Pancreas (tissue), 10 donors: ENCODE results near the gene GDPD5. TPM values are rescaled to one million over a fixed set of nuclear protein-coding genes. Genes with fewer than 3 reads are reported as not detected.

Experiments
- ATAC-seq, 4 donors: fragments of 200-7000 bp; cut with Tn5 transposase; one replicate each; pipeline versions ENCODE4 v1.8.0 to v1.9.1; 2020; ENCODE audit warnings: mild to moderate bottlenecking in 4 of 4, moderate library complexity in 4 of 4
- DNase-seq, 6 donors: peaks; one replicate each; pipeline ENCODE4 v3.0.0-alpha.2; 2020
- FAIRE-seq: peaks from 2 replicates; lab custom pipeline; 2012; peaks lifted over from hg19 to GRCh38; lab: Jason Lieb, UNC
- H3K27ac ChIP-seq, 4 donors: fragments of 200-600 bp; sonication (generic); 1 replicate in 3 of 4; 2 replicates in 1 of 4; pipeline versions ENCODE4 v1.5.0 to v1.8.0; 2020
- H3K27me3 ChIP-seq, 4 donors: fragments of 200-600 bp; one replicate each; pipeline ENCODE4 v1.8.0; 2021
- H3K36me3 ChIP-seq, 3 donors: fragments of 200-600 bp; sonication (generic) in 1 of 3; one replicate each; pipeline versions ENCODE4 v1.5.0 to v1.8.0; 2020 to 2021
- H3K4me1 ChIP-seq, 3 donors: fragments of 200-600 bp; one replicate each; pipeline ENCODE4 v1.8.0; 2021
- H3K4me3 ChIP-seq, 4 donors: fragments of 200-600 bp; sonication (generic) in 2 of 4; one replicate each; pipeline versions ENCODE4 v1.5.0 to v1.8.0; 2020 to 2021
- H3K9me3 ChIP-seq, 4 donors: fragments of 200-600 bp; one replicate each; pipeline ENCODE4 v1.8.0; 2021
- CTCF ChIP-seq, 4 donors: fragments of 200-600 bp; sonication (generic) in 3 of 4; IDR thresholded peaks; one replicate each; pipeline versions ENCODE4 v1.5.0 to v1.8.0; 2021; ENCODE audit warnings: antibody characterized with exemption in 4 of 4
- WGBS, 2 donors: extraction: QIAGEN DNeasy Blood & Tissue Kit; methylation state at CpG; one replicate each; pipeline ENCODE4 v1.1.7; 2013; 5-methylcytosine and 5-hydroxymethylcytosine counted together
- intact Hi-C, 3 donors: fragments of 100-400 bp; cut with DNase I; formaldehyde crosslinking; loops; one replicate each; pipeline versions ENCODE4 v1.11.1 to v1.14.2; 2022
- polyA plus RNA-seq, 2 donors: library from polyadenylated mRNA; stranded (reverse); fragments of 200-250 nt; gene quantifications; one replicate each; pipeline ENCODE4 v1.2.3, GENCODE V29; 2013
- total RNA-seq, 6 donors: library from RNA; stranded (reverse); fragmentation: NEBNext Ultra II Directional in 4 of 6; extraction: Animal tissue kit (Norgen Biotek cat#: 25700) in 4 of 6; gene quantifications; one replicate each; pipeline versions ENCODE4 v1.2.1 to v1.2.4, GENCODE V29; 2021 to 2023
- donor health status: healthy with polysubstance abuse.
- donor health status: DM: no; HTN: no; CAD: no; lungs with moderate emphysema.
- donor health status: DM: no; HTN: no; CAD: no.
- donor health status: control.
- donor health status: control.
- donor health status: Bipolar disorder and iron deficiency.
- donor health status: DM: yes; HTN: yes; CAD: no.
- donor health status: DM: no; HTN: no; CAD: no.
- donor health status: DM: no; HTN: no; CAD: no.
- donor health status: DM: yes; HTN: yes; CAD: no.

The GDPD5 gene
- total and polyA plus RNA-seq, 8 donors: 24.3 to 92.9 (median 32.7) TPM

DNA sequence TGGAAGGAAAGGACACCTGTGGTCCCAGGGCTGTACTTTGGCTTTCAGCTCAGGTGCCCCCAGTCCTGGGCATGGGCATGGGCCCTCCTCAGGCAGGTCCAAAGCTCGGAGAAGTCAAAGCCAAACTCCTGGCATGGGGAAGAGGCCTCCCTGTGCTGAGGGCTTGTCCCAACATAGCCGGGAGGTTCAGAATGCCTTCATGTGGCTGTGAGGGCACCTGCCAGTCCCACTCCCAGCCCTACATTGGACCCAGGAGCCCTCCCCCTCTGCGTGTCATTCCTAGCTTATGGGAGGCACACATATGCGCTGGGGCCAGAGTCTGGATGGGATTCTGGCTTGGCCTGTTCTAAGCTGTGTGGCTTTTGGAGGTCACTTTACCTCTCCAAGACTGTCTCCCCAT, 91.7 kb downstream of the GDPD5 start:
- no peaks in the 10 kb centered on the region for H3K36me3 ChIP-seq
- intact Hi-C loops: no loop called here
- H3K27me3 ChIP-seq: no peaks in the 10 kb centered on the region
- WGBS, 2 donors: 88 to 89% methylated on average over 4 of the region's 4 CpGs
- FAIRE-seq (no peak), DNase-seq (peak in 2 of 6 donors; percentile 14 to 34), ATAC-seq (no peak)
- H3K4me1 ChIP-seq: peaks cover 3 to 4% (median 3%) of the 10 kb centered on the region in 3 donors
- no peaks in the 10 kb centered on the region for H3K9me3 ChIP-seq
- H3K27ac ChIP-seq: no peak overlapping the region
- no peak for TF ChIP-seq CTCF (IDR thresholded peaks at IDR 0.05)
- H3K4me3 ChIP-seq: no peak overlapping the region

GRCh38 chr11:75433443-75433842, 92.3 kb downstream of the GDPD5 start:
- intact Hi-C loops: no loop called here
- no peak for ATAC-seq
- DNase-seq: peak in 2 of 6 donors; percentile 26 to 46

DNA sequence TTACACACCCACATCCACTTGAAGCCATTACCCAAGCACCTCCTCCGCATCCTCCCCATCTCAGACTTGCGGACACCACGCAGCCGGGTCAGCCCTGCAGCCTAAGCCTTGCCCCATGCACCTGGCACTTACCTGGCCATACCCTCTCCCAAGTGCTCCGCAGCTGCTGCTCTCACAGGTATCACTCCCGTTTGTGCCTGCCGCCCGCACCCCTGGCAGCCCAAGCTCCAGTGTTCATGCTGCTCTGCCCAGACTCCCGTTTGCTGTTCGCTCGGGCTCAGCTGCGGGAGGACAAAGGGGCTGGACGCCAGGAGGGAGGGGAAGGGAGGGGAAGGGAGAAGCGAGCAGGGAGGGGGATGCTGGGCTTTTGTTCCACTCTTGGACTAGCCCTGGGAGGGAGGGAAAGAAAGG, 92.8 kb downstream of the GDPD5 start, which contains the start of gene KLHL35:
Gene KLHL35 (minus strand): TSS at position 293 of the 411 bp plus-strand sequence. CDS start 2,574 bp downstream, outside the sequence.
- Histone ChIP-seq H3K36me3 (no peaks in the 10 kb centered on the region), H3K4me1 (peaks cover 3 to 4% (median 3%) of the 10 kb centered on the region in 3 donors), H3K27ac (no peak within 1 kb of the TSS), H3K9me3 (no peaks in the 10 kb centered on the region), H3K27me3 (no peaks in the 10 kb centered on the region), H3K4me3 (no peak within 1 kb of the TSS)
- ATAC-seq (no peak), FAIRE-seq (no peak), DNase-seq (peak in 2 of 6 donors; percentile 42 to 52)
- TF ChIP-seq CTCF (IDR thresholded peaks at IDR 0.05): no peak
- WGBS, 2 donors: 18 to 19% methylated on average over 14 of the region's 14 CpGs
- intact Hi-C loops: no loop called here

More at GRCh38 chr11:75433443-75433842, 92.3 kb downstream of the GDPD5 start:
- Histone ChIP-seq H3K9me3 (no peaks in the 10 kb centered on the region), H3K27ac (no peak overlapping the region), H3K4me1 (peaks cover 3 to 4% (median 3%) of the 10 kb centered on the region in 3 donors), H3K36me3 (no peaks in the 10 kb centered on the region), H3K27me3 (no peaks in the 10 kb centered on the region), H3K4me3 (no peak overlapping the region)
- 78 to 82% methylated on average over 6 of the region's 6 CpGs for WGBS, 2 donors
- no peak for TF ChIP-seq CTCF (IDR thresholded peaks at IDR 0.05)
- no peak for FAIRE-seq

DNA sequence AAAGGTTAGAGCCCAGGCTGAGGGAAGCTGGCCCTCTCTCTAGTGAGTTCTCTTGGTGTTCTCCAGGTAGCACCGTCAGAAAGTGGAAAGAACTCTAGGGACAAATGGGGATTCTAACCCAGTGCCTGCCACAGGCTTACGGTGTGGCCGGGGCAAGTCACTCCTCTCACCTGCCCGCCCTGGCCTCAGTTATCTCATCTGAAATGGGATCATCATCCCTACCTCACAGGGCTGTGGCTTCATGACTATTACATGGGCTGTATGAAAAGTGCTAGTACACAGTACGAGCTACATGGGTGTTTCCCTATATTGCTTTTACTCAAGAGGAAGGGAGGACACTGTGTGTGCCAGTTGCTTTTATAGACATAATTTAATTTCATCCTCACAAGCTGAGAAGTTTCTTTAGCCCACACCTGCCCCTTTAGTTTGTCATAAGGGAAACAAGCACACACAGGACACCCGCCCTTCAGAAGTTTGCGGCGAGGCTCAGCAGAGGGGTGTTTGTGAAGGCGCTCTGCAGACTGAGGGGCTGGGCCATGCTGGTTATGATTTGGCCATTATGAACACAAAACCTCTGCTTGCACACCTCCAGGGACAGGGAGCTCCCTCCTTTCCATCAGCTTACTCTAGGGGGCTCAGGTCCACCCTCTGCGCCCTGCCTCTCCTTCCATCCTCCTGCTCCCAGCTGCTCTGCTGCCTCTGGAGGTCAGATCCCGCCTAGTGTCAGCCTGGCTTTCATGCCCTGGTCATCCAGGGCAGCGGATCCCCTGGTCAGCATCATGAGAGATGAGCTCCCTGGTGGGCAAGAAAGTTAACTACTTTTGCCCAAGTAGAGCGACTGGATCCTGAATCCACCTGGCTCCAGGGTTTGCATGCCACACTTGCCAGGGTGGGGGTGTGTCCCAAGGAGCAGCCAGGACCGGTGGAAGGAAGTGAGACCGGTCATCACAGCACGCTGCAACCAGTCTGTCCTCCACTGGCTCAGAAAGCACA, 93.9 kb downstream of the GDPD5 start:
- 51 to 60% methylated on average over 16 of the region's 16 CpGs for WGBS, 2 donors
- intact Hi-C loops: no loop called here
- H3K4me3 ChIP-seq: no peak overlapping the region
- no peaks in the 10 kb centered on the region for H3K36me3 ChIP-seq
- H3K27ac ChIP-seq: no peak overlapping the region
- H3K4me1 ChIP-seq: peaks cover 3 to 7% (median 4%) of the 10 kb centered on the region in 3 donors
- no peak for TF ChIP-seq CTCF (IDR thresholded peaks at IDR 0.05)
- DNase-seq (peak in 2 of 6 donors; percentile 39 to 40), FAIRE-seq (no peak), ATAC-seq (no peak)
- no peaks in the 10 kb centered on the region for H3K9me3 ChIP-seq
- no peaks in the 10 kb centered on the region for H3K27me3 ChIP-seq
